GM13976 (cell line): ENCODE results near the gene VSIR.

Source experiments
- DNase-seq: peaks from one replicate; pipeline ENCODE4 v3.0.0; 2012; ENCODE audit warnings: low spot score
- CTCF ChIP-seq: IDR thresholded peaks from 2 replicates; pipeline ENCODE4 v1.5.1; 2012; ENCODE audit warnings: borderline replicate concordance, mild to moderate bottlenecking; ENCODE audit not compliant: insufficient read depth; ENCODE audit errors: extremely low read depth, missing control alignments, control extremely low read depth
- in situ Hi-C: fragments of 300-500 bp; cut with MboI; formaldehyde crosslinking; loops from one replicate; pipeline ENCODE4 v1.12.0; 2022; ENCODE audit warnings: low sequenced_read_pairs, mixed read lengths, inconsistent platforms; ENCODE audit not compliant: unreplicated experiment

Gene VSIR

GRCh38 chr10:71763352-71764127, 9.8 kb downstream of the VSIR start:
- in situ Hi-C loops: no loop called here
- no peak for TF ChIP-seq CTCF
- no peak for DNase-seq

- DNase-seq: no peak
- in situ Hi-C loops: no loop called here
- no peak for TF ChIP-seq CTCF
Measured at GRCh38 chr10:71762324-71762723, 11.0 kb downstream of the VSIR start.

- no peak for TF ChIP-seq CTCF
- in situ Hi-C loops: no loop called here
Measured at GRCh38 chr10:71761541-71762113, 11.7 kb downstream of the VSIR start.

DNA sequence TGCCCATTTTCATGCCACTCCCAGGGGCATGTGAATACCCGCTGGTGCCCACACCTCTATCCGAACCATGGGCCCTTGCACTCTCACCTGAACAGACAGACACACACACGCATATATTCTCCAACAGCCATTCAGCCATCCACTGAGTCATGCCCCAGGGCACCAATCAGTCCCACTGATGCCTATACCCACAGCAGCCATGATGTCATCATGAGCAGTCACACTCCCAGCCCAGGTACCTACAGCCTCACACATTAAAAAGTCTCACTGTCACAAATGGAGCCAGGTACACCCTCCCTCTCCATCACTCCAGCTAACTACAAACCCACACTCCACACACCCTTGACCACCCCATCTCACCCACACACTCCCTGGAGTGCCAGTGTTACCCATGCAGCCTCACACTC, 12.2 kb downstream of the VSIR start:
- TF ChIP-seq CTCF: no peak
- no peak for DNase-seq
- in situ Hi-C loops: no loop called here

More at GRCh38 chr10:71761541-71762113, 11.7 kb downstream of the VSIR start:
- DNase-seq: no peak

DNA sequence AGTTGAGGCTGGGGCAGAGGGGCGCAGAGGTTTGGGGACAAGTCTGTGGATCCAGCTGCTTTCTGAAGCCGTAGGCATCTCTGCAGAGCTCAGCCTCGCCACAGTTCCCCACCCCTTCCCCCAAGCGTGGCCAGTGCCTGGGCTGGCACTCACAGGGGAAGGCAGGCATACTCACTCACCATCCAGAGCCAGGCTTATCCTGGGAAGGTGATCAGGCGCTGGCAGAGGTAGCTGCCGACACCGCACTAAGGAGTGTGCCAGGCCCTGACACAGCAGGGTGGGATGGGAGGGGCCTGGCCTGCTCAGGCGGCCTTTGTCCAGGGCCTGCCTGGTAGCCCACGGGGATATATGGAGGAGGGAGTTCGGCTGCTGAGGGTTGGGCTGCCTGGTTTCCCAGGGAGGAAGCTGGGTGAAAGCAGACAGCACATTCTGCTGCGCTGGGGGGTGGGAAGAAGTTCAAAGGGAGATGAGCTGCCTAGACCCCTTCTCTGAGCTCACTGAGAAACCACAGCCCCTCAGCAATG, 15.9 kb downstream of the VSIR start:
- no peak for TF ChIP-seq CTCF
- DNase-seq: no peak
- in situ Hi-C loops: no loop called here

- no peak for DNase-seq
- TF ChIP-seq CTCF: no peak
- in situ Hi-C loops: no loop called here
Measured at GRCh38 chr10:71756311-71757191, 16.8 kb downstream of the VSIR start.
